HFF-Myc (cell line): ENCODE data around the gene MORC3.
A peak's percentile ranks its signal among the peaks of the same experiment; 100 is the strongest.
"Not testable (repeated sequence)": the region's sequence is repeated elsewhere in the genome, so short reads cannot be mapped to it uniquely, and the experiment has no call there.

Experiments
- DNase-seq: peaks from one replicate; pipeline ENCODE4 v3.0.0-alpha.2; 2011; ENCODE audit warnings: low read depth; ENCODE audit errors: extremely low read depth
- H3K4me3 ChIP-seq: replicated peaks from 2 replicates; pipeline ENCODE4 v1.5.1; 2011; ENCODE audit warnings: low read depth, mild to moderate bottlenecking, control low read depth, low read length
- TF ChIP-seq, protein P1 (sequence below): IDR thresholded peaks from 2 replicates; pipeline ENCODE4 v1.5.1; 2012; ENCODE audit warnings: mild to moderate bottlenecking, low read depth, low read length, control low read depth; ENCODE audit errors: missing control alignments

Gene MORC3

GRCh38 chr21:36375994-36376393, 56.0 kb downstream of the MORC3 start:
- H3K4me3 ChIP-seq, result no peak overlapping the region
- no peak for DNase-seq
- TF ChIP-seq, protein P1, sequence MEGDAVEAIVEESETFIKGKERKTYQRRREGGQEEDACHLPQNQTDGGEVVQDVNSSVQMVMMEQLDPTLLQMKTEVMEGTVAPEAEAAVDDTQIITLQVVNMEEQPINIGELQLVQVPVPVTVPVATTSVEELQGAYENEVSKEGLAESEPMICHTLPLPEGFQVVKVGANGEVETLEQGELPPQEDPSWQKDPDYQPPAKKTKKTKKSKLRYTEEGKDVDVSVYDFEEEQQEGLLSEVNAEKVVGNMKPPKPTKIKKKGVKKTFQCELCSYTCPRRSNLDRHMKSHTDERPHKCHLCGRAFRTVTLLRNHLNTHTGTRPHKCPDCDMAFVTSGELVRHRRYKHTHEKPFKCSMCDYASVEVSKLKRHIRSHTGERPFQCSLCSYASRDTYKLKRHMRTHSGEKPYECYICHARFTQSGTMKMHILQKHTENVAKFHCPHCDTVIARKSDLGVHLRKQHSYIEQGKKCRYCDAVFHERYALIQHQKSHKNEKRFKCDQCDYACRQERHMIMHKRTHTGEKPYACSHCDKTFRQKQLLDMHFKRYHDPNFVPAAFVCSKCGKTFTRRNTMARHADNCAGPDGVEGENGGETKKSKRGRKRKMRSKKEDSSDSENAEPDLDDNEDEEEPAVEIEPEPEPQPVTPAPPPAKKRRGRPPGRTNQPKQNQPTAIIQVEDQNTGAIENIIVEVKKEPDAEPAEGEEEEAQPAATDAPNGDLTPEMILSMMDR, result no peak

DNA sequence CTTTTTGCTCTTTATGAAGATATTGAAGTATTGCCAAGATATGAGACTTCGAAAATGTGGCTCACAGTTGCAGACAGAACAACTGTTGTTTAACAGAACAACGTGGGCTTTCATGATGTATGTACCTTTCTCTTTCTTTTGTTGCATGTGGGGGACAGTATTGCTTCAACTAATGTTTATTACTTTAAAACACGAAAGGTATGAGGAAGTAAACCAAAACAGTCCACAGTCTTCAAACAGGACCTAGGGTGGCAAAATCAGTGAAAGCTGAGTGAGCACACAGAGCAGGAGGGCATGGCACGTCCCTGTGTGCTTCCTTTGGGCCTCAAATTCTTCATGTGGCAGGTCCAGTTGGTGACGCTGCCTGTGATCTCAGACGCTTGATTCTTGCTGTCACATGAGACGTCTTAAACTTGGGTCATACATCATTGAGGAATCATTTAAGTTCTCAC, 57.4 kb downstream of the MORC3 start:
- no peak for DNase-seq
- no peak overlapping the region for H3K4me3 ChIP-seq
- TF ChIP-seq, protein P1, result no peak

DNA sequence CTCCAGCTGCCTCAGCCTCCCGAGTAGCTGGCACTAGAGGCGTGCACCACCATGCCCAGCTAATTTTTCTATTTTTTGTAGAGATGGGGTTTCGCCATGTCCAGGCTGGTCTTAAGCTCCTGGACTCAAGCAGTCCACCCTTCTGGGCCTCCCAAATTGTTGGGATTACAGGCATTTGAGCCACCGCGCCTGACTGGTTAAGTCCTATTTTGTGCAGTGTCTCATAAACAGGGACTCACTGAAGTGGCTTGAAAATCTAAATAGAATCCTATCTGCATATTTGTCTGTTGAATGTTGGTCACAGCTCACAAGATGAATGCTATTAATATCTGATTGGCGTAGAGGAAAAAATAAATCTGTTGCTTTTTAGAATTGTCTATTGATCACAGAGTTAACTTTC, 59.3 kb downstream of the MORC3 start:
- DNase-seq, result no peak
- TF ChIP-seq, protein P1, result no peak
- no peak overlapping the region for H3K4me3 ChIP-seq

DNA sequence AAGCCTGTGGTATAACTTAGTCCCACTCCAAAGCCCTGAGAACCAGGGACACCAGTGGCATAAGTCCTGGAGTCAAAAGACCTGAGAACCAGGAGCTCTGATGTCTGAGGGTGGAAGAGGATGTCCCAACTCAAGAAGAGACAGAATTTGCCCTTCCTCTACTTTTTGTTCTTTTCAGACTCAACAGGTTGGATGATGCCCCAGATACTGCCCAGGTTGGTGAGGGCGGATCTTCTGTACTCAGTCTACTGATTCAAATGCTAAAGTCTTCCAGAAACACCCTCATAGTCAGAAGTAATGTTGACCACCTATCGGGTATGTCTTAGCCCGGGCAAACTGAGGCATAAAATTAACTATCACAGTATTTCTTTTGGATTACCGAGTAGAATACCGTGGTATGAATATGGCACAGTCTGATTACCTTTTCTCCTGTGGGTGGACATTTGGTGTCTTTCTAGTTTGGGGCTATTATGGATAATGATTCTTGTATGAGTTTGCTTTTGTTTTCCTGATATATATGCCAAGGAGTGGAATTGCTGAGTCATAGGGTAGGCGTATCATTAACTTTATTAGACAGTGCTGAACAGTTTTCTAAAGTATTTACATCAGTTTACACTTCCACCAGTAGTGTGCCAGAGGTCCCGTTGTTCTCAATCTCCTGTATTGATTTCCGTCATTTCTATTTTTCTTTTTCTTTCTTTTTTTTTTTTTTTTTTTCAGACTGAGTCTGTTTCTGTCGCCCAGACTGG, 62.0 kb downstream of the MORC3 start:
- no peak overlapping the region for H3K4me3 ChIP-seq
- TF ChIP-seq, protein P1, result no peak
- no peak for DNase-seq

DNA sequence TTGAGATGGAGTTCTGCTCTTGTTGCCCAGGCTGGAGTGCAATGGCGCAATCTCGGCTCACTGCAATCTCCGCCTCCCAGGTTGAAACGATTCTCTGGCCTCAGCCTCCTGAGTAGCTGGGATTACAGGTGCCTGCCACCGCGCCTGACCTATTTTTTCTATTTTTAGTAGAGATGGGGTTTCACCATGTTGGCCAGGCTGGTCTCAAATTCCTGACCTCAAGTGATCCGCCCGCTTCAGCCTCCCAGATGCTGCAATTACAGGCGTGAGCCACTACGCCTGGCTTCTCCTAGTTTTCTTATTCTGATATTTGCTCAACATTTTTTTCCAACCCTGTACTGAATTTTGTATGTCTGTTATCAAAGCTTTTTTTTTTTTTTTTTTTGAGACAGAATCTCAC, 62.7 kb downstream of the MORC3 start:
- DNase-seq, H3K4me3 ChIP-seq: not testable (repeated sequence)

DNA sequence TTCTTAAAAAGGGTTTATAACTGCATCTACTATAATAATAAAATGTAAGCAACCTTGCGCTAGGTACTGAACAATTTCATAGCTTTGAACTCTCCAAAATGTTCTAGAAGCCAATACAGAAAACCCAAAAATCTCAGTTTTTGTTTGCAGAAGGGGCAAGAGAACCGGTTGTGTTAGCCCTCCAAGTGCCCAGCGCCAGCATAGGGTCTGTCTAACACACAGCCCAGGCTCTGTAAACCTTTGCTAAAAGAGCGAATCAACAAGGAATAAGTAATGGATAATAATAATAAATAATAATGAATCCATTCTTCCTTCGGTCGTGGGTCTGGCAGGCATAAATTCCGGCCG, 64.9 kb downstream of the MORC3 start:
- TF ChIP-seq, protein P1, result no peak
- no peak for DNase-seq

GRCh38 chr21:36385233-36386030, 65.4 kb downstream of the MORC3 start, which contains the start of gene CHAF1B:
Gene CHAF1B (plus strand): TSS chr21:36385392. CDS start chr21:36386137, 745 bp downstream.
- DNase-seq, result peak; percentile 17
- TF ChIP-seq, protein P1, result no peak

More for the DNA sequence above, 64.9 kb downstream of the MORC3 start:
- H3K4me3 ChIP-seq, result peak overlapping the region; percentile 71

More at GRCh38 chr21:36385233-36386030, 65.4 kb downstream of the MORC3 start, which contains the start of gene CHAF1B:
- H3K4me3 ChIP-seq, result peak within 1 kb of the TSS; percentile 71
